Measurements from ENCODE around the gene SORL1-AS1.

Gene SORL1-AS1

GRCh38 chr11:121488170-121488569 is 35.4 kb upstream of the SORL1-AS1 start:
- no peak overlapping the region for H3K4me3 ChIP-seq (ENCODE audit: low read length)
- H3K27me3 ChIP-seq (ENCODE audit: low read depth, low read length): no peaks in the 10 kb centered on the region
- no peaks in the 10 kb centered on the region for H3K4me1 ChIP-seq (ENCODE audit: low read length)
- peaks cover 56% of the 10 kb centered on the region for H4K20me1 ChIP-seq (ENCODE audit: insufficient read depth, low read length)
- H3K9me3 ChIP-seq (ENCODE audit: insufficient read depth, low read length): no peaks in the 10 kb centered on the region
- H3K9ac ChIP-seq (ENCODE audit: low read length): no peak overlapping the region
- no peak overlapping the region for H2AFZ ChIP-seq (ENCODE audit: low read depth, low read length)
- H3K27ac ChIP-seq (ENCODE audit: low read length): no peak overlapping the region
- peaks cover 78% of the 10 kb centered on the region for H3K36me3 ChIP-seq (replicated peaks; ENCODE audit: low read depth, low read length)
- H3K79me2 ChIP-seq (ENCODE audit: low read length): peaks cover 41% of the 10 kb centered on the region
- H3K4me2 ChIP-seq (ENCODE audit: low read length): no peak overlapping the region
- TF ChIP-seq CTCF (IDR thresholded peaks at IDR 0.05; ENCODE audit: low read depth, low read length) (no peak), EZH2phosphoT487 (IDR thresholded peaks at IDR 0.05; ENCODE audit: low read depth) (no peak)

- Histone ChIP-seq H3K4me2 (ENCODE audit: low read length) (no peak overlapping the region), H4K20me1 (ENCODE audit: insufficient read depth, low read length) (peaks cover 66% of the 10 kb centered on the region), H3K9me3 (ENCODE audit: insufficient read depth, low read length) (no peaks in the 10 kb centered on the region), H3K4me3 (ENCODE audit: low read length) (no peak overlapping the region), H3K27ac (ENCODE audit: low read length) (no peak overlapping the region), H3K27me3 (ENCODE audit: low read depth, low read length) (no peaks in the 10 kb centered on the region), H2AFZ (ENCODE audit: low read depth, low read length) (no peak overlapping the region), H3K4me1 (ENCODE audit: low read length) (peaks cover 6% of the 10 kb centered on the region), H3K36me3 (replicated peaks; ENCODE audit: low read depth, low read length) (peaks cover 83% of the 10 kb centered on the region), H3K79me2 (ENCODE audit: low read length) (peaks cover 50% of the 10 kb centered on the region), H3K9ac (ENCODE audit: low read length) (no peak overlapping the region)
- TF ChIP-seq CTCF (IDR thresholded peaks at IDR 0.05; ENCODE audit: low read depth, low read length) (no peak), EZH2phosphoT487 (IDR thresholded peaks at IDR 0.05; ENCODE audit: low read depth) (no peak)
These were observed 34.4 kb upstream of the SORL1-AS1 start for GRCh38 chr11:121487191-121487590.

GRCh38 chr11:121486054-121486453 is 33.3 kb upstream of the SORL1-AS1 start:
- Histone ChIP-seq H3K9me3 (ENCODE audit: insufficient read depth, low read length) (no peaks in the 10 kb centered on the region), H3K9ac (ENCODE audit: low read length) (no peak overlapping the region), H3K27ac (ENCODE audit: low read length) (no peak overlapping the region), H3K36me3 (replicated peaks; ENCODE audit: low read depth, low read length) (peaks cover 78% of the 10 kb centered on the region), H3K4me1 (ENCODE audit: low read length) (peaks cover 11% of the 10 kb centered on the region), H3K79me2 (ENCODE audit: low read length) (peaks cover 56% of the 10 kb centered on the region), H2AFZ (ENCODE audit: low read depth, low read length) (no peak overlapping the region), H3K4me2 (ENCODE audit: low read length) (no peak overlapping the region), H3K27me3 (ENCODE audit: low read depth, low read length) (no peaks in the 10 kb centered on the region), H4K20me1 (ENCODE audit: insufficient read depth, low read length) (peaks cover 73% of the 10 kb centered on the region), H3K4me3 (ENCODE audit: low read length) (no peak overlapping the region)
- TF ChIP-seq EZH2phosphoT487 (IDR thresholded peaks at IDR 0.05; ENCODE audit: low read depth) (no peak), CTCF (IDR thresholded peaks at IDR 0.05; ENCODE audit: low read depth, low read length) (no peak)

GRCh38 chr11:121485216-121485615 is 32.4 kb upstream of the SORL1-AS1 start:
- Histone ChIP-seq H3K27ac (ENCODE audit: low read length) (no peak overlapping the region), H4K20me1 (ENCODE audit: insufficient read depth, low read length) (peaks cover 76% of the 10 kb centered on the region), H3K27me3 (ENCODE audit: low read depth, low read length) (no peaks in the 10 kb centered on the region), H3K4me2 (ENCODE audit: low read length) (no peak overlapping the region), H3K4me3 (ENCODE audit: low read length) (no peak overlapping the region), H3K4me1 (ENCODE audit: low read length) (peaks cover 11% of the 10 kb centered on the region), H3K9me3 (ENCODE audit: insufficient read depth, low read length) (no peaks in the 10 kb centered on the region), H3K36me3 (replicated peaks; ENCODE audit: low read depth, low read length) (peaks cover 76% of the 10 kb centered on the region), H3K9ac (ENCODE audit: low read length) (no peak overlapping the region), H3K79me2 (ENCODE audit: low read length) (peaks cover 56% of the 10 kb centered on the region), H2AFZ (ENCODE audit: low read depth, low read length) (no peak overlapping the region)
- no peak for TF ChIP-seq CTCF (IDR thresholded peaks at IDR 0.05; ENCODE audit: low read depth, low read length)
- TF ChIP-seq EZH2phosphoT487 (IDR thresholded peaks at IDR 0.05; ENCODE audit: low read depth): no peak

All from OCI-LY3 (cell line).